Camera-type eye (tissue), 1 donor: ENCODE measurements around the gene PPME1. TPM values are rescaled to one million over a fixed set of nuclear protein-coding genes. Genes with fewer than 3 reads are reported as not detected.

Experiments
- total RNA-seq: library from RNA; depleted of rRNA; stranded (reverse); fragments of >200 nt; gene quantifications from one replicate; pipeline ENCODE4 v1.2.3, GENCODE V29; 2014

Gene PPME1
- 37.2 TPM for total RNA-seq

DNA sequence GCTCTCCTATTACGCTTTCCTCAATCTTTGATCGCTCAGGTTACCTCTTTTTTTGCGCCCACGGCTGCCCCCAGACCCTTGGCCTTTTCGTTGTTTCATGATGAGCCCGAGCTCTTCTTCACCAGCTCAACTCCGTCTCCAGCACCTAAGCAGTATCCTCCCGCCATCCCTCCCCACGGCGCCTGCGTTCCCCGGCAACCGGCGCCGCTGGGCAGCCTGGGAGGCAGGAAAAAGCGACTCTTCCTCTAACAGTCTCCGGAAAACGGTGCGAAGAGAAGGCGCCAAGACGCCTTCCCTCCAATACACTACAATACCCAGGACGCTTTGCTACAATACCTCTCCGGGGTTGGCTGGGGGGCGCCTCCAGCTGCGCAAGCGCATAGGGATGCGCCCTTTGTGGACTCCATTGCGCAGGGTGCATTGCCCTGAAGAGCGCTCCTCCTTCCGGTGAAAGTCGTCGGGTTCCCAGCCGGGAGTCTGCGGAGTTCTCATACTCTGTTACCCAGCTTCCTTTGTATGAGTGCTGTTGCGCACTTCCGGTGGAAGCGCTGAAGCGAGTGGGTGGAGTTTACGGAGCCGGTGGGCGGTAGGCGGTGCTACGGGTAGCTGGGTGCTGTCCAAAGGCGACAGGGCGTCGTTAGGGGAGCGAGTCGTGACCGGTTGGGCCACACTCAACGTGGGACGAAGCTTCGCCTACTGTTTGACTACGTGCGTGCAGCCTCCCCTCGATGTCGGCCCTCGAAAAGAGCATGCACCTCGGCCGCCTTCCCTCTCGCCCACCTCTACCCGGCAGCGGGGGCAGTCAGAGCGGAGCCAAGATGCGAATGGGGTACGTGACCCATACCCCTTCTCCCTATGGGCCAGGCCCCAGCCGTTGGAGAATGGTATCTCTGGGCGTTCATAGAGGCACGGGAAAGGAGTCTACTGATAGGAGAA, at the start of gene PPME1, which contains the start of gene C2CD3:
TSS of gene PPME1 (plus strand) at position 596 of the 936 bp plus-strand sequence. CDS start at position 729, 133 bp downstream.
TSS of gene C2CD3 (minus strand) at position 309 of the 936 bp plus-strand sequence. CDS start at position 99, 210 bp downstream.

Other genes with a start within 250 kb of the PPME1 start
- gene DNAJB13, start 220.3 kb upstream of the PPME1 start, total RNA-seq = 1.0 TPM
- gene UCP2, start 188.4 kb upstream of the PPME1 start, total RNA-seq = 47.4 TPM
- 1.6 TPM for gene UCP3, start 162.2 kb upstream of the PPME1 start, total RNA-seq
- 44.8 TPM for gene C2CD3, start 287 bp upstream of the PPME1 start, total RNA-seq
- gene P4HA3, start 140.4 kb downstream of the PPME1 start, total RNA-seq = 4.3 TPM
- 24.2 TPM for gene PGM2L1, start 227.1 kb downstream of the PPME1 start, total RNA-seq